ENCODE measurements around the gene SCFD2. TPM values are rescaled to one million over a fixed set of nuclear protein-coding genes. Genes with fewer than 3 reads are reported as not detected.

Gene SCFD2
- total and polyA plus RNA-seq, 4 donors = 4.3 to 28.8 (median 7.4) TPM

- no peak for DNase-seq (ENCODE audit: low spot score)
- no peak overlapping the region for H3K4me3 ChIP-seq (ENCODE audit: low read depth in 1 of 3, low read length in 3 of 3)
- H3K27ac ChIP-seq (ENCODE audit: low read depth in 1 of 2, low read length in 2 of 2) = no peak overlapping the region
- peaks cover 1 to 10% (median 5%) of the 10 kb centered on the region in 4 donors for H3K4me1 ChIP-seq (ENCODE audit: control insufficient read depth in 4 of 4, insufficient read depth in 4 of 4, low read length in 3 of 4)
- H3K9ac ChIP-seq (ENCODE audit: low read depth in 1 of 2, low read length in 2 of 2) = no peak overlapping the region
- no peak for TF ChIP-seq EGR1 (IDR thresholded peaks at IDR 0.05; ENCODE audit: low read depth in 2 of 2)
- no peak for TF ChIP-seq FOXA2 (IDR thresholded peaks at IDR 0.05)
- TF ChIP-seq, protein P1, sequence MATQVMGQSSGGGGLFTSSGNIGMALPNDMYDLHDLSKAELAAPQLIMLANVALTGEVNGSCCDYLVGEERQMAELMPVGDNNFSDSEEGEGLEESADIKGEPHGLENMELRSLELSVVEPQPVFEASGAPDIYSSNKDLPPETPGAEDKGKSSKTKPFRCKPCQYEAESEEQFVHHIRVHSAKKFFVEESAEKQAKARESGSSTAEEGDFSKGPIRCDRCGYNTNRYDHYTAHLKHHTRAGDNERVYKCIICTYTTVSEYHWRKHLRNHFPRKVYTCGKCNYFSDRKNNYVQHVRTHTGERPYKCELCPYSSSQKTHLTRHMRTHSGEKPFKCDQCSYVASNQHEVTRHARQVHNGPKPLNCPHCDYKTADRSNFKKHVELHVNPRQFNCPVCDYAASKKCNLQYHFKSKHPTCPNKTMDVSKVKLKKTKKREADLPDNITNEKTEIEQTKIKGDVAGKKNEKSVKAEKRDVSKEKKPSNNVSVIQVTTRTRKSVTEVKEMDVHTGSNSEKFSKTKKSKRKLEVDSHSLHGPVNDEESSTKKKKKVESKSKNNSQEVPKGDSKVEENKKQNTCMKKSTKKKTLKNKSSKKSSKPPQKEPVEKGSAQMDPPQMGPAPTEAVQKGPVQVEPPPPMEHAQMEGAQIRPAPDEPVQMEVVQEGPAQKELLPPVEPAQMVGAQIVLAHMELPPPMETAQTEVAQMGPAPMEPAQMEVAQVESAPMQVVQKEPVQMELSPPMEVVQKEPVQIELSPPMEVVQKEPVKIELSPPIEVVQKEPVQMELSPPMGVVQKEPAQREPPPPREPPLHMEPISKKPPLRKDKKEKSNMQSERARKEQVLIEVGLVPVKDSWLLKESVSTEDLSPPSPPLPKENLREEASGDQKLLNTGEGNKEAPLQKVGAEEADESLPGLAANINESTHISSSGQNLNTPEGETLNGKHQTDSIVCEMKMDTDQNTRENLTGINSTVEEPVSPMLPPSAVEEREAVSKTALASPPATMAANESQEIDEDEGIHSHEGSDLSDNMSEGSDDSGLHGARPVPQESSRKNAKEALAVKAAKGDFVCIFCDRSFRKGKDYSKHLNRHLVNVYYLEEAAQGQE (IDR thresholded peaks at IDR 0.05) = no peak
- TF ChIP-seq HNF4A (conservative IDR thresholded peaks at IDR 0.05) = no peak
- no peak for TF ChIP-seq RAD21 (IDR thresholded peaks at IDR 0.05)
- TF ChIP-seq, protein P2, sequence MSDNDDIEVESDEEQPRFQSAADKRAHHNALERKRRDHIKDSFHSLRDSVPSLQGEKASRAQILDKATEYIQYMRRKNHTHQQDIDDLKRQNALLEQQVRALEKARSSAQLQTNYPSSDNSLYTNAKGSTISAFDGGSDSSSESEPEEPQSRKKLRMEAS (IDR thresholded peaks at IDR 0.05) = no peak
- no peak for TF ChIP-seq JUND (IDR thresholded peaks at IDR 0.05)
- TF ChIP-seq RXRA (IDR thresholded peaks at IDR 0.05) = no peak
- TF ChIP-seq ZBTB33 (IDR thresholded peaks at IDR 0.05) = no peak
- TF ChIP-seq GABPA (IDR thresholded peaks at IDR 0.05 in 1 of 2, conservative IDR thresholded peaks at IDR 0.05 in 1 of 2) = no peak
- no peaks in the 10 kb centered on the region for H3K9me3 ChIP-seq (ENCODE audit: control insufficient read depth in 4 of 4, low read length in 3 of 4)
- no peaks in the 10 kb centered on the region for H3K36me3 ChIP-seq (ENCODE audit: control insufficient read depth in 4 of 4, insufficient read depth in 3 of 4, low read depth in 1 of 4, low read length in 3 of 4)
- no peaks in the 10 kb centered on the region for H3K27me3 ChIP-seq (ENCODE audit: control insufficient read depth in 4 of 4, insufficient read depth in 4 of 4, low read length in 3 of 4)
Observed at GRCh38 chr4:52943677-52944076, 422.2 kb downstream of the SCFD2 start.

- TF ChIP-seq GABPA (IDR thresholded peaks at IDR 0.05 in 1 of 2, conservative IDR thresholded peaks at IDR 0.05 in 1 of 2) (no peak), ATF3 (IDR thresholded peaks at IDR 0.05) (no peak), HNF4A (conservative IDR thresholded peaks at IDR 0.05) (no peak), HNF4G (IDR thresholded peaks at IDR 0.05) (no peak), YY1 (IDR thresholded peaks at IDR 0.05) (no peak), TAF1 (conservative IDR thresholded peaks at IDR 0.05) (no peak), FOXA2 (IDR thresholded peaks at IDR 0.05) (no peak), SP1 (IDR thresholded peaks at IDR 0.05) (no peak), JUND (IDR thresholded peaks at IDR 0.05) (no peak), FOXA1 (IDR thresholded peaks at IDR 0.05) (no peak), RXRA (IDR thresholded peaks at IDR 0.05) (no peak), ZBTB33 (IDR thresholded peaks at IDR 0.05) (no peak), RAD21 (IDR thresholded peaks at IDR 0.05) (no peak), EGR1 (IDR thresholded peaks at IDR 0.05; ENCODE audit: low read depth in 2 of 2) (no peak), NR2F2 (IDR thresholded peaks at IDR 0.05) (no peak)
- TF ChIP-seq, protein P3, sequence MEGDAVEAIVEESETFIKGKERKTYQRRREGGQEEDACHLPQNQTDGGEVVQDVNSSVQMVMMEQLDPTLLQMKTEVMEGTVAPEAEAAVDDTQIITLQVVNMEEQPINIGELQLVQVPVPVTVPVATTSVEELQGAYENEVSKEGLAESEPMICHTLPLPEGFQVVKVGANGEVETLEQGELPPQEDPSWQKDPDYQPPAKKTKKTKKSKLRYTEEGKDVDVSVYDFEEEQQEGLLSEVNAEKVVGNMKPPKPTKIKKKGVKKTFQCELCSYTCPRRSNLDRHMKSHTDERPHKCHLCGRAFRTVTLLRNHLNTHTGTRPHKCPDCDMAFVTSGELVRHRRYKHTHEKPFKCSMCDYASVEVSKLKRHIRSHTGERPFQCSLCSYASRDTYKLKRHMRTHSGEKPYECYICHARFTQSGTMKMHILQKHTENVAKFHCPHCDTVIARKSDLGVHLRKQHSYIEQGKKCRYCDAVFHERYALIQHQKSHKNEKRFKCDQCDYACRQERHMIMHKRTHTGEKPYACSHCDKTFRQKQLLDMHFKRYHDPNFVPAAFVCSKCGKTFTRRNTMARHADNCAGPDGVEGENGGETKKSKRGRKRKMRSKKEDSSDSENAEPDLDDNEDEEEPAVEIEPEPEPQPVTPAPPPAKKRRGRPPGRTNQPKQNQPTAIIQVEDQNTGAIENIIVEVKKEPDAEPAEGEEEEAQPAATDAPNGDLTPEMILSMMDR (IDR thresholded peaks at IDR 0.05; ENCODE audit: low read depth, low read length, missing input control) = no peak
- TF ChIP-seq, protein P2 (IDR thresholded peaks at IDR 0.05) = no peak
- TF ChIP-seq, protein P1 (IDR thresholded peaks at IDR 0.05) = no peak
- WGBS = 97% methylated on average over 1 of the region's 1 CpG
Observed at GRCh38 chr4:52942936-52943335, 422.9 kb downstream of the SCFD2 start.

More at GRCh38 chr4:52942936-52943335, 422.9 kb downstream of the SCFD2 start:
- DNase-seq (ENCODE audit: low spot score) = no peak
- Histone ChIP-seq H3K4me1 (ENCODE audit: control insufficient read depth in 4 of 4, insufficient read depth in 4 of 4, low read length in 3 of 4) (peaks cover 0 to 5% (median under 1%) of the 10 kb centered on the region in 4 donors), H3K9me3 (ENCODE audit: control insufficient read depth in 4 of 4, low read length in 3 of 4) (no peaks in the 10 kb centered on the region), H3K27ac (ENCODE audit: low read depth in 1 of 2, low read length in 2 of 2) (no peak overlapping the region), H3K9ac (ENCODE audit: low read depth in 1 of 2, low read length in 2 of 2) (no peak overlapping the region), H3K36me3 (ENCODE audit: control insufficient read depth in 4 of 4, insufficient read depth in 3 of 4, low read depth in 1 of 4, low read length in 3 of 4) (no peaks in the 10 kb centered on the region), H3K4me3 (ENCODE audit: low read depth in 1 of 3, low read length in 3 of 3) (no peak overlapping the region), H3K27me3 (ENCODE audit: control insufficient read depth in 4 of 4, insufficient read depth in 4 of 4, low read length in 3 of 4) (no peaks in the 10 kb centered on the region)
